Measurements from ENCODE around the gene ARHGEF33.

The ARHGEF33 gene

GRCh38 chr2:38905251-38905650 is 15.6 kb downstream of the ARHGEF33 start:
- DNase-seq (ENCODE audit: low spot score) (no peak), ATAC-seq (ENCODE audit: low read depth) (no peak)
- Histone ChIP-seq H3K27me3 (ENCODE audit: insufficient read depth, poor library complexity, severe bottlenecking) (no peaks in the 10 kb centered on the region), H3K27ac (ENCODE audit: poor library complexity, severe bottlenecking) (no peak overlapping the region), H3K4me1 (ENCODE audit: insufficient read depth, poor library complexity, severe bottlenecking) (peaks cover 12% of the 10 kb centered on the region), H3K36me3 (ENCODE audit: low read depth) (no peaks in the 10 kb centered on the region), H3K4me3 (ENCODE audit: severe bottlenecking) (no peak overlapping the region), H3K9me3 (ENCODE audit: severe bottlenecking) (no peaks in the 10 kb centered on the region)
- no peak for TF ChIP-seq CTCF (IDR thresholded peaks at IDR 0.05; ENCODE audit: poor library complexity, severe bottlenecking)

DNA sequence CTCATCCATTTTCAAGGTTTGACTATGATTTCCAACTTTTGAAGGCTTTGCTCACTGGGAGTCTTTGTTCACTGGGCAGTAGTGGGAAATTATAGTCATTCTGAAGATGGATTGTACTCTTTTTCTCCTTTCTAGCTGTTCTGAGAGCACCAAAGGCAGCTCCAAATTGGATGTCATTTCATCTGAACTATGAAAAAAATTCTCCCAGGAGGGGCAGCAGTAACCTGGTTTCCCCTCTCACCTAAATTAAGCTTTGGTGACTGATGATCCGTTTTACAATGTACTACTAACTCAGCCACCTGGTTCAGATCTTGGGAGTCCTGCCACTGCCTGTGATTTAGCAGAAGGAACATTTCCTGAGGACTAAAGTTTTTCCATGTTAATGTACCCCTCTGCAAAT is 17.6 kb downstream of the ARHGEF33 start:
- Histone ChIP-seq H3K27ac (ENCODE audit: poor library complexity, severe bottlenecking) (no peak overlapping the region), H3K4me3 (ENCODE audit: severe bottlenecking) (no peak overlapping the region), H3K9me3 (ENCODE audit: severe bottlenecking) (no peaks in the 10 kb centered on the region), H3K27me3 (ENCODE audit: insufficient read depth, poor library complexity, severe bottlenecking) (no peaks in the 10 kb centered on the region), H3K4me1 (ENCODE audit: insufficient read depth, poor library complexity, severe bottlenecking) (peaks cover 12% of the 10 kb centered on the region), H3K36me3 (ENCODE audit: low read depth) (no peaks in the 10 kb centered on the region)
- no peak for ATAC-seq (ENCODE audit: low read depth)
- TF ChIP-seq CTCF (IDR thresholded peaks at IDR 0.05; ENCODE audit: poor library complexity, severe bottlenecking) = no peak
- DNase-seq (ENCODE audit: low spot score) = no peak

- DNase-seq (ENCODE audit: low spot score) (no peak), ATAC-seq (ENCODE audit: low read depth) (no peak)
- no peak overlapping the region for H3K4me3 ChIP-seq (ENCODE audit: severe bottlenecking)
Observed at GRCh38 chr2:38907743-38908562, 18.3 kb downstream of the ARHGEF33 start.

DNA sequence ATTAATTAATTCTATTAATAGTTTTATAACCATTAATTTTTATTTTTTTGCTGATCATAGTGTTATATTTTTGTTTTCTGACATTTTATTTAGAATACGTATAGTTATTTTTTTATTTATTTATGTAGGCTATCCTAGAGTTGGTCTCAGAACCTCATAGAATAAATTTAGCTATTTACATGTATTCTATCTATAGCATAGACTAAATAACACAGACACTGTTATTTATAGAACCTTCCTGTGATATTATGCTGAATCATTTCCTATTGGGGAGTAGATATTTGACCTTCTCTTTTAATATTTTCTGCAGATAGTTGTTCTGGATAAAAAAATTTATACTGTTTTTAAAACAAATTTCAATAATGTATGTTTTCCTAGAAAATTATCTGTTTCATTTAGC is 20.2 kb downstream of the ARHGEF33 start:
- ATAC-seq (ENCODE audit: low read depth) (no peak), DNase-seq (ENCODE audit: low spot score) (no peak)
- H3K36me3 ChIP-seq (ENCODE audit: low read depth) = no peaks in the 10 kb centered on the region
- H3K4me3 ChIP-seq (ENCODE audit: severe bottlenecking) = no peak overlapping the region
- H3K9me3 ChIP-seq (ENCODE audit: severe bottlenecking) = no peaks in the 10 kb centered on the region
- no peak for TF ChIP-seq CTCF (IDR thresholded peaks at IDR 0.05; ENCODE audit: poor library complexity, severe bottlenecking)
- H3K4me1 ChIP-seq (ENCODE audit: insufficient read depth, poor library complexity, severe bottlenecking) = peaks cover 12% of the 10 kb centered on the region
- H3K27ac ChIP-seq (ENCODE audit: poor library complexity, severe bottlenecking) = no peak overlapping the region
- no peaks in the 10 kb centered on the region for H3K27me3 ChIP-seq (ENCODE audit: insufficient read depth, poor library complexity, severe bottlenecking)

More at GRCh38 chr2:38907743-38908562, 18.3 kb downstream of the ARHGEF33 start:
- TF ChIP-seq CTCF (IDR thresholded peaks at IDR 0.05; ENCODE audit: poor library complexity, severe bottlenecking) = no peak
- Histone ChIP-seq H3K4me1 (ENCODE audit: insufficient read depth, poor library complexity, severe bottlenecking) (peaks cover 12% of the 10 kb centered on the region), H3K27me3 (ENCODE audit: insufficient read depth, poor library complexity, severe bottlenecking) (no peaks in the 10 kb centered on the region), H3K36me3 (ENCODE audit: low read depth) (no peaks in the 10 kb centered on the region), H3K9me3 (ENCODE audit: severe bottlenecking) (no peaks in the 10 kb centered on the region), H3K27ac (ENCODE audit: poor library complexity, severe bottlenecking) (no peak overlapping the region)

GRCh38 chr2:38911191-38911590 is 21.5 kb downstream of the ARHGEF33 start:
- Histone ChIP-seq H3K27me3 (ENCODE audit: insufficient read depth, poor library complexity, severe bottlenecking) (no peaks in the 10 kb centered on the region), H3K27ac (ENCODE audit: poor library complexity, severe bottlenecking) (no peak overlapping the region), H3K36me3 (ENCODE audit: low read depth) (no peaks in the 10 kb centered on the region), H3K4me3 (ENCODE audit: severe bottlenecking) (no peak overlapping the region), H3K9me3 (ENCODE audit: severe bottlenecking) (no peaks in the 10 kb centered on the region), H3K4me1 (ENCODE audit: insufficient read depth, poor library complexity, severe bottlenecking) (peaks cover 6% of the 10 kb centered on the region)
- TF ChIP-seq CTCF (IDR thresholded peaks at IDR 0.05; ENCODE audit: poor library complexity, severe bottlenecking) = no peak
- no peak for DNase-seq (ENCODE audit: low spot score)
- no peak for ATAC-seq (ENCODE audit: low read depth)
